Neural cell (in vitro differentiated cells): ENCODE measurements around the gene ACP7.

ENCODE experiments used
- CTCF ChIP-seq: fragments of 450-650 bp; IDR thresholded peaks from 2 replicates; pipeline ENCODE4 v1.5.1; 2014; ENCODE audit warnings: antibody characterized with exemption, mild to moderate bottlenecking, moderate library complexity; ENCODE audit not compliant: poor library complexity, severe bottlenecking
- EP300 ChIP-seq: fragments of 450-650 bp; conservative IDR thresholded peaks from 2 replicates; pipeline ENCODE4 v1.6.1; 2014; ENCODE audit warnings: antibody characterized with exemption, mild to moderate bottlenecking, moderate library complexity; ENCODE audit not compliant: poor library complexity, severe bottlenecking
- EZH2 ChIP-seq: fragments of 200-600, 300-800 bp; shearing (Covaris generic), sonication (generic); IDR thresholded peaks from 2 replicates; pipeline ENCODE4 v1.6.1; 2014; ENCODE audit warnings: antibody characterized with exemption, low read length, borderline replicate concordance, mild to moderate bottlenecking; ENCODE audit not compliant: insufficient read depth, poor library complexity, severe bottlenecking
- MXI1 ChIP-seq: fragments of 450-650 bp; conservative IDR thresholded peaks from 2 replicates; pipeline ENCODE4 v1.6.1; 2014; ENCODE audit warnings: antibody characterized with exemption, mild to moderate bottlenecking; ENCODE audit not compliant: poor library complexity, severe bottlenecking
- POLR2AphosphoS5 ChIP-seq: IDR thresholded peaks from 2 replicates; pipeline ENCODE4 v1.6.1; 2012
- RAD21 ChIP-seq: fragments of 450-650 bp; conservative IDR thresholded peaks from 2 replicates; pipeline ENCODE4 v1.6.1; 2014; ENCODE audit warnings: antibody characterized with exemption, mild to moderate bottlenecking, moderate library complexity
- SMC3 ChIP-seq: fragments of 450-650 bp; conservative IDR thresholded peaks from 2 replicates; pipeline ENCODE4 v1.6.1; 2014; ENCODE audit warnings: antibody characterized with exemption, mild to moderate bottlenecking, moderate library complexity; ENCODE audit not compliant: poor library complexity

GRCh38 chr19:39057615-39058014 lies 26.6 kb upstream of the ACP7 start:
- TF ChIP-seq EP300 (no peak), EZH2 (no peak), CTCF (no peak), MXI1 (no peak), SMC3 (no peak), RAD21 (no peak), POLR2AphosphoS5 (no peak)
